ENCODE data around the gene GPATCH1. TPM values are rescaled to one million over a fixed set of nuclear protein-coding genes. Genes with fewer than 3 reads are reported as not detected.
A peak's percentile ranks its signal among the peaks of the same experiment; 100 is the strongest.

The GPATCH1 gene
- total and polyA plus RNA-seq, 2 of the 13 experiments (the other 11 are each of a cell fraction or from before 2014, with no cell fraction given), result 6.8 to 6.9 TPM

DNA sequence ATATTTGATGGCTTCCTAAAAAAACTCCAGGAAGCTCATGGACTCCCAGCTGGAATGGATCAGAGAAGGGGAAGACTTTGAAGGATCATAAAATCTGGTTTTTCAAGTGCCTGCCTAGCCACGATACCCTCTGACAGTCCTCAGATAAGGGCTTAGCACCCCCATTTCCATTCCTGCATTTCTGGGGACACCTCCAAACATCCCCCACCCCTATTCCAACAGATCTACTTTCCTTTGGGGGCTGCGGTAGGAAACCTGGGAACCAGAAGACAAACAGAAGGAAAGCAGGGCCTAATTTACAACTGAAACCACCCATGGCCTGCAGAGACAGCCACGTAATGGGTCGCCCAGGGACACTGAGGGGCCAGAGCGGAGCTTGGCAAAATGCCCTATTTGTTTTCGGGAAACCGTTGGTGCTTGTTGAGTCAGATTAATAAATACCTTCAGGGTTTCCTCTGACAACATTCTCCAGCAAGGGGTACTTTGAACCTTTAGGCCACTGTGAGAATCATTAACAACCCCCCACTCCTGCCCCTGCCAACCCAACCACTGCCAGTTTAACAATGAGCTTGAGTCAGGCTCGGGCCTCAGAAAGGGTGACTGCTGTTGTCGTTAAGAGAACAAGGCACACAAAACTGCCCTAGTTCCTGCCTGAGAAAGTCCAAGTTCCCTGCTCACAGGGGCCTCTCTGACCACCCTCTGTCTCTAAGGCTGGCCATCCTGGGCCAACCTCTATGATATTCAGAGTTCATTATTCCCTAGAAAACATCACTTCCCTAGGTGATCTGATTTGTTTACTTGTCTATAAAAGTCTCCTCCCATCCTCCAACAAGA lies 39.8 kb upstream of the GPATCH1 start (continued):
- TF ChIP-seq TBL1XR1 (IDR thresholded peaks at IDR 0.05; ENCODE audit: borderline replicate concordance, low read length, partially characterized antibody) (peak; percentile 57), HES4 (CRISPR knock-in tag; IDR thresholded peaks at IDR 0.05; ENCODE audit: borderline replicate concordance) (no peak), RFX1 (IDR thresholded peaks at IDR 0.05) (peak; percentile 12; the same call in 1 of the 2 replicates), ZNF496 (CRISPR knock-in tag; IDR thresholded peaks at IDR 0.05; ENCODE audit: insufficient replicate concordance) (no peak), HNRNPK (IDR thresholded peaks at IDR 0.05; ENCODE audit: low read depth, low read length, poor library complexity, severe bottlenecking) (no peak), ZNF251 (CRISPR knock-in tag; IDR thresholded peaks at IDR 0.05) (no peak), ZNF761 (CRISPR knock-in tag; conservative IDR thresholded peaks at IDR 0.05) (peak; percentile 86; the same call in 1 of the 2 replicates), ZNF501 (CRISPR knock-in tag; IDR thresholded peaks at IDR 0.05) (peak; percentile 55; the same call in 1 of the 2 replicates), ZSCAN20 (CRISPR knock-in tag; IDR thresholded peaks at IDR 0.05; ENCODE audit: borderline replicate concordance) (no peak), ZSCAN31 (CRISPR knock-in tag; IDR thresholded peaks at IDR 0.05; ENCODE audit: low read depth) (no peak), ZFY (CRISPR knock-in tag; IDR thresholded peaks at IDR 0.05) (peak; percentile 85), ZNF446 (CRISPR knock-in tag; IDR thresholded peaks at IDR 0.05) (no peak), ETV5 (CRISPR knock-in tag; IDR thresholded peaks at IDR 0.05; ENCODE audit: borderline replicate concordance) (peak; percentile 82)
- TF ChIP-seq, protein P1, sequence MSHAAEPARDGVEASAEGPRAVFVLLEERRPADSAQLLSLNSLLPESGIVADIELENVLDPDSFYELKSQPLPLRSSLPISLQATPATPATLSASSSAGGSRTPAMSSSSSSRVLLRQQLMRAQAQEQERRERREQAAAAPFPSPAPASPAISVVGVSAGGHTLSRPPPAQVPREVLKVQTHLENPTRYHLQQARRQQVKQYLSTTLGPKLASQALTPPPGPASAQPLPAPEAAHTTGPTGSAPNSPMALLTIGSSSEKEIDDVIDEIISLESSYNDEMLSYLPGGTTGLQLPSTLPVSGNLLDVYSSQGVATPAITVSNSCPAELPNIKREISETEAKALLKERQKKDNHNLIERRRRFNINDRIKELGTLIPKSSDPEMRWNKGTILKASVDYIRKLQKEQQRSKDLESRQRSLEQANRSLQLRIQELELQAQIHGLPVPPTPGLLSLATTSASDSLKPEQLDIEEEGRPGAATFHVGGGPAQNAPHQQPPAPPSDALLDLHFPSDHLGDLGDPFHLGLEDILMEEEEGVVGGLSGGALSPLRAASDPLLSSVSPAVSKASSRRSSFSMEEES (CRISPR knock-in tag; IDR thresholded peaks at IDR 0.05), result peak; percentile 87
- TF ChIP-seq, protein P2, sequence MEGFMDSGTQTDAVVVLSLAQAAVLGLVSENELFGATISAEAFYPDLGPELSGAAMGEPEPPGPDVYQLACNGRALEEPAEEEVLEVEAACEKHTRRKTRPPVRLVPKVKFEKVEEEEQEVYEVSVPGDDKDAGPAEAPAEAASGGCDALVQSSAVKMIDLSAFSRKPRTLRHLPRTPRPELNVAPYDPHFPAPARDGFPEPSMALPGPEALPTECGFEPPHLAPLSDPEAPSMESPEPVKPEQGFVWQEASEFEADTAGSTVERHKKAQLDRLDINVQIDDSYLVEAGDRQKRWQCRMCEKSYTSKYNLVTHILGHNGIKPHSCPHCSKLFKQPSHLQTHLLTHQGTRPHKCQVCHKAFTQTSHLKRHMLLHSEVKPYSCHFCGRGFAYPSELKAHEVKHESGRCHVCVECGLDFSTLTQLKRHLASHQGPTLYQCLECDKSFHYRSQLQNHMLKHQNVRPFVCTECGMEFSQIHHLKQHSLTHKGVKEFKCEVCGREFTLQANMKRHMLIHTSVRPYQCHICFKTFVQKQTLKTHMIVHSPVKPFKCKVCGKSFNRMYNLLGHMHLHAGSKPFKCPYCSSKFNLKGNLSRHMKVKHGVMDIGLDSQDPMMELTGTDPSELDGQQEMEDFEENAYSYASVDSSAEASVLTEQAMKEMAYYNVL (CRISPR knock-in tag; IDR thresholded peaks at IDR 0.05; ENCODE audit: borderline replicate concordance), result peak; percentile 74; the same call in 1 of the 2 replicates
- TF ChIP-seq, protein P3, sequence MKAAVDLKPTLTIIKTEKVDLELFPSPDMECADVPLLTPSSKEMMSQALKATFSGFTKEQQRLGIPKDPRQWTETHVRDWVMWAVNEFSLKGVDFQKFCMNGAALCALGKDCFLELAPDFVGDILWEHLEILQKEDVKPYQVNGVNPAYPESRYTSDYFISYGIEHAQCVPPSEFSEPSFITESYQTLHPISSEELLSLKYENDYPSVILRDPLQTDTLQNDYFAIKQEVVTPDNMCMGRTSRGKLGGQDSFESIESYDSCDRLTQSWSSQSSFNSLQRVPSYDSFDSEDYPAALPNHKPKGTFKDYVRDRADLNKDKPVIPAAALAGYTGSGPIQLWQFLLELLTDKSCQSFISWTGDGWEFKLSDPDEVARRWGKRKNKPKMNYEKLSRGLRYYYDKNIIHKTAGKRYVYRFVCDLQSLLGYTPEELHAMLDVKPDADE (CRISPR knock-in tag; IDR thresholded peaks at IDR 0.05), result no peak
- TF ChIP-seq, protein P4, sequence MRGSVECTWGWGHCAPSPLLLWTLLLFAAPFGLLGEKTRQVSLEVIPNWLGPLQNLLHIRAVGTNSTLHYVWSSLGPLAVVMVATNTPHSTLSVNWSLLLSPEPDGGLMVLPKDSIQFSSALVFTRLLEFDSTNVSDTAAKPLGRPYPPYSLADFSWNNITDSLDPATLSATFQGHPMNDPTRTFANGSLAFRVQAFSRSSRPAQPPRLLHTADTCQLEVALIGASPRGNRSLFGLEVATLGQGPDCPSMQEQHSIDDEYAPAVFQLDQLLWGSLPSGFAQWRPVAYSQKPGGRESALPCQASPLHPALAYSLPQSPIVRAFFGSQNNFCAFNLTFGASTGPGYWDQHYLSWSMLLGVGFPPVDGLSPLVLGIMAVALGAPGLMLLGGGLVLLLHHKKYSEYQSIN (CRISPR knock-in tag; IDR thresholded peaks at IDR 0.05; ENCODE audit: borderline replicate concordance), result no peak
- TF ChIP-seq, protein P5, sequence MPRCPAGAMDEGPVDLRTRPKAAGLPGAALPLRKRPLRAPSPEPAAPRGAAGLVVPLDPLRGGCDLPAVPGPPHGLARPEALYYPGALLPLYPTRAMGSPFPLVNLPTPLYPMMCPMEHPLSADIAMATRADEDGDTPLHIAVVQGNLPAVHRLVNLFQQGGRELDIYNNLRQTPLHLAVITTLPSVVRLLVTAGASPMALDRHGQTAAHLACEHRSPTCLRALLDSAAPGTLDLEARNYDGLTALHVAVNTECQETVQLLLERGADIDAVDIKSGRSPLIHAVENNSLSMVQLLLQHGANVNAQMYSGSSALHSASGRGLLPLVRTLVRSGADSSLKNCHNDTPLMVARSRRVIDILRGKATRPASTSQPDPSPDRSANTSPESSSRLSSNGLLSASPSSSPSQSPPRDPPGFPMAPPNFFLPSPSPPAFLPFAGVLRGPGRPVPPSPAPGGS (CRISPR knock-in tag; IDR thresholded peaks at IDR 0.05), result 0 out of 2 replicates have a peak, but pooled peaks have one; percentile 25
- TF ChIP-seq, protein P6, sequence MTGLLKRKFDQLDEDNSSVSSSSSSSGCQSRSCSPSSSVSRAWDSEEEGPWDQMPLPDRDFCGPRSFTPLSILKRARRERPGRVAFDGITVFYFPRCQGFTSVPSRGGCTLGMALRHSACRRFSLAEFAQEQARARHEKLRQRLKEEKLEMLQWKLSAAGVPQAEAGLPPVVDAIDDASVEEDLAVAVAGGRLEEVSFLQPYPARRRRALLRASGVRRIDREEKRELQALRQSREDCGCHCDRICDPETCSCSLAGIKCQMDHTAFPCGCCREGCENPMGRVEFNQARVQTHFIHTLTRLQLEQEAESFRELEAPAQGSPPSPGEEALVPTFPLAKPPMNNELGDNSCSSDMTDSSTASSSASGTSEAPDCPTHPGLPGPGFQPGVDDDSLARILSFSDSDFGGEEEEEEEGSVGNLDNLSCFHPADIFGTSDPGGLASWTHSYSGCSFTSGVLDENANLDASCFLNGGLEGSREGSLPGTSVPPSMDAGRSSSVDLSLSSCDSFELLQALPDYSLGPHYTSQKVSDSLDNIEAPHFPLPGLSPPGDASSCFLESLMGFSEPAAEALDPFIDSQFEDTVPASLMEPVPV (CRISPR knock-in tag; IDR thresholded peaks at IDR 0.05), result no peak
